ENCODE measurements around the gene ADGRE1. TPM values are rescaled to one million over a fixed set of nuclear protein-coding genes. Genes with fewer than 3 reads are reported as not detected.

ADGRE1 gene
- total and polyA plus RNA-seq, 2 of the 13 experiments (the other 11 are each of a cell fraction or from before 2014, with no cell fraction given) = not detected

GRCh38 chr19:6862673-6863078 lies 24.7 kb upstream of the ADGRE1 start:
- H3K79me2 ChIP-seq (ENCODE audit: insufficient read depth, low read length) = no peaks in the 10 kb centered on the region
- no TSS peak for BruUV-seq (replicated peaks)
- intact Hi-C loops (cut with micrococcal nuclease; ENCODE audit: unreplicated experiment) = loop anchor here (2.0 to 10.0 kb wide), 5 partner anchors 110 to 378 kb away; partner anchors contain the start of gene DENND1C
- FAIRE-seq = peak; percentile 81
- H3K9ac ChIP-seq (ENCODE audit: insufficient read depth, low read depth, low read length) = no peak overlapping the region
- 0 out of 2 replicates have a peak, but pooled peaks cover 10% of the 10 kb centered on the region for H3K4me1 ChIP-seq (ENCODE audit: insufficient read depth, low read length)
- CTCF ChIA-PET (ENCODE audit: low intra/inter-chr PET ratio, low total read pairs) = interaction anchor here (2.3 kb wide), 1 partner anchor 125 kb away, joined by 31 read pairs; the partner anchor contains the start of genes GPR108 and TRIP10
- peak overlapping the region; percentile 50; the same call in 1 of the 2 replicates for H3K4me2 ChIP-seq (ENCODE audit: low read depth, low read length)
- H3K4me3 ChIP-seq (replicated peaks in 1 of 3; ENCODE audit: insufficient read depth in 1 of 3, low read depth in 2 of 3, low read length in 3 of 3) = no peak overlapping the region
- peak; percentile 91 for ATAC-seq
- in situ Hi-C loops (cut with HindIII; ENCODE audit: extremely low pct_ligation_motif_present, low pct_unique_long_range_greater_than_20kb) = loop anchor here (5.0 to 25.0 kb wide), 2 partner anchors 125 to 225 kb away; partner anchors contain the start of genes GPR108 and TRIP10
- H3K27ac ChIP-seq (ENCODE audit: extremely low read length, insufficient read depth, low read length) = no peak overlapping the region
- WGBS (ENCODE audit: low lambda C conversion rate) = 7% methylated on average over 2 of the region's 16 CpGs
- no peaks in the 10 kb centered on the region for H3K36me3 ChIP-seq (replicated peaks in 1 of 2; ENCODE audit: control insufficient read depth in 1 of 2, insufficient read depth in 2 of 2, low read length in 2 of 2)
- H3K27me3 ChIP-seq (ENCODE audit: control insufficient read depth in 1 of 2, insufficient read depth in 2 of 2, low read length in 2 of 2) = peaks cover 0 to 11% of the 10 kb centered on the region in 2 experiments; a peak in 2 of 5 replicates
- POLR2A ChIA-PET = interaction anchor here (1.0 to 1.5 kb wide), 3 partner anchors 110 to 473 kb away, joined by 3 to 11 read pairs (median 3); partner anchors contain the start of genes GPR108 and TRIP10
- no peak overlapping the region for H2AFZ ChIP-seq (ENCODE audit: low read length)
- no peaks in the 10 kb centered on the region for H3K9me3 ChIP-seq (ENCODE audit: low read length)
- H4K20me1 ChIP-seq (ENCODE audit: insufficient read depth, low read length) = no peaks in the 10 kb centered on the region
- DNase-seq (ENCODE audit: low spot score) = peak; percentile 83
- TF ChIP-seq HOXA3 (CRISPR knock-in tag; IDR thresholded peaks at IDR 0.05) (peak; percentile 49; the same call in 1 of the 2 replicates), ZNF281 (CRISPR knock-in tag; IDR thresholded peaks at IDR 0.05; ENCODE audit: borderline replicate concordance) (peak; percentile 37; the same call in 1 of the 2 replicates), KDM2A (CRISPR knock-in tag; IDR thresholded peaks at IDR 0.05; ENCODE audit: borderline replicate concordance, low read depth) (peak; percentile 57; the same call in 1 of the 2 replicates), ZNF326 (CRISPR knock-in tag; IDR thresholded peaks at IDR 0.05; ENCODE audit: borderline replicate concordance) (no peak), SMC3 (IDR thresholded peaks at IDR 0.05; ENCODE audit: low read length) (peak; percentile 55), IRF2 (CRISPR knock-in tag; IDR thresholded peaks at IDR 0.05) (0 out of 2 replicates have a peak, but pooled peaks have one; percentile 16), SAP130 (CRISPR knock-in tag; IDR thresholded peaks at IDR 0.05; ENCODE audit: low read depth) (peak; percentile 65), ZNF646 (CRISPR knock-in tag; IDR thresholded peaks at IDR 0.05) (0 out of 2 replicates have a peak, but pooled peaks have one; percentile 45), SMYD3 (CRISPR knock-in tag; IDR thresholded peaks at IDR 0.05) (no peak), KDM3A (CRISPR knock-in tag; IDR thresholded peaks at IDR 0.05; ENCODE audit: low read depth) (no peak), KAT8 (CRISPR knock-in tag; IDR thresholded peaks at IDR 0.05) (no peak), ZMYM4 (CRISPR knock-in tag; IDR thresholded peaks at IDR 0.05) (0 out of 2 replicates have a peak, but pooled peaks have one; percentile 31), BHLHE40 (IDR thresholded peaks at IDR 0.05; ENCODE audit: low read length) (0 out of 2 replicates have a peak, but pooled peaks have one; percentile 14), ZBTB25 (CRISPR knock-in tag; IDR thresholded peaks at IDR 0.05) (0 out of 2 replicates have a peak, but pooled peaks have one; percentile 6)

Data from HepG2 (cell line).